ENCODE measurements around the gene RBX1.
A peak's percentile ranks its signal among the peaks of the same experiment; 100 is the strongest.
"Not testable (repeated sequence)": the region's sequence is repeated elsewhere in the genome, so short reads cannot be mapped to it uniquely, and the experiment has no call there.

Gene RBX1

GRCh38 chr22:40979871-40980270 is 28.7 kb downstream of the RBX1 start:
- no peak overlapping the region for H3K4me2 ChIP-seq
- no peaks in the 10 kb centered on the region for H3K27me3 ChIP-seq
- H3K9me3 ChIP-seq (replicated peaks in 1 of 11), result no peaks in the 10 kb centered on the region
- H3K4me3 ChIP-seq, result no peak overlapping the region
- H3K27ac ChIP-seq, result no peak overlapping the region
- no peaks in the 10 kb centered on the region for H4K20me1 ChIP-seq
- no peak overlapping the region for H3K9ac ChIP-seq
- TF ChIP-seq Cebpa-rat (IDR thresholded peaks at IDR 0.05), result no peak
- H3K4me1 ChIP-seq, result peaks cover 15 to 18% (median 17%) of the 10 kb centered on the region in 10 experiments
- H3K36me3 ChIP-seq, result no peaks in the 10 kb centered on the region

- no peak for TF ChIP-seq Cebpa-rat (IDR thresholded peaks at IDR 0.05)
- no peaks in the 10 kb centered on the region for H3K9me3 ChIP-seq (replicated peaks in 1 of 11)
- H4K20me1 ChIP-seq, result no peaks in the 10 kb centered on the region
- peaks cover 15 to 18% (median 17%) of the 10 kb centered on the region in 10 experiments for H3K4me1 ChIP-seq
- peak overlapping the region; percentile 46 to 91 (median 66) for H3K4me2 ChIP-seq
- H3K9ac ChIP-seq, result peak overlapping the region in 6 of 11 experiments; percentile 8 to 53 (median 44); a peak in 8 of 22 replicates
- H3K4me3 ChIP-seq, result no peak overlapping the region; a peak in 1 of 20 replicates
- H3K27ac ChIP-seq, result peak overlapping the region in 2 of 11 experiments; percentile 40; a peak in 2 of 22 replicates
- H3K27me3 ChIP-seq, result no peaks in the 10 kb centered on the region
- no peaks in the 10 kb centered on the region for H3K36me3 ChIP-seq
Observed at GRCh38 chr22:40982482-40983385, 31.6 kb downstream of the RBX1 start.

- Histone ChIP-seq H3K27ac (no peak overlapping the region), H4K20me1 (no peaks in the 10 kb centered on the region), H3K4me1 (no peaks in the 10 kb centered on the region), H3K27me3 (no peaks in the 10 kb centered on the region), H3K9ac (no peak overlapping the region), H3K4me3 (no peak overlapping the region), H3K4me2 (no peak overlapping the region), H3K36me3 (no peaks in the 10 kb centered on the region), H3K9me3 (replicated peaks in 1 of 11) (no peaks in the 10 kb centered on the region)
- TF ChIP-seq Cebpa-rat (IDR thresholded peaks at IDR 0.05), result no peak
Observed at GRCh38 chr22:40991298-40991697, 40.1 kb downstream of the RBX1 start.

GRCh38 chr22:40995821-40996220 is 44.6 kb downstream of the RBX1 start:
- no peaks in the 10 kb centered on the region for H3K27me3 ChIP-seq
- no peaks in the 10 kb centered on the region for H3K4me1 ChIP-seq
- H4K20me1 ChIP-seq, result no peaks in the 10 kb centered on the region
- H3K36me3 ChIP-seq, result no peaks in the 10 kb centered on the region
- H3K9me3 ChIP-seq (replicated peaks in 1 of 11), result no peaks in the 10 kb centered on the region
- H3K27ac ChIP-seq, result no peak overlapping the region
- no peak overlapping the region for H3K4me3 ChIP-seq
- no peak overlapping the region for H3K4me2 ChIP-seq
- no peak for TF ChIP-seq Cebpa-rat (IDR thresholded peaks at IDR 0.05)
- H3K9ac ChIP-seq, result no peak overlapping the region

- H3K4me2 ChIP-seq, result no peak overlapping the region
- H3K9ac ChIP-seq, result no peak overlapping the region
- no peaks in the 10 kb centered on the region for H3K27me3 ChIP-seq
- no peak for TF ChIP-seq Cebpa-rat (IDR thresholded peaks at IDR 0.05)
- H3K36me3 ChIP-seq, result no peaks in the 10 kb centered on the region
- H4K20me1 ChIP-seq, result no peaks in the 10 kb centered on the region
- H3K4me3 ChIP-seq, result no peak overlapping the region
- no peaks in the 10 kb centered on the region for H3K4me1 ChIP-seq
- no peak overlapping the region for H3K27ac ChIP-seq
- no peaks in the 10 kb centered on the region for H3K9me3 ChIP-seq (replicated peaks in 1 of 11)
Observed at GRCh38 chr22:40997520-40997919, 46.3 kb downstream of the RBX1 start.

GRCh38 chr22:41000040-41000565 is 48.9 kb downstream of the RBX1 start:
- TF ChIP-seq Cebpa-rat (IDR thresholded peaks at IDR 0.05), result no peak
- H3K9ac ChIP-seq, result no peak overlapping the region
- no peaks in the 10 kb centered on the region for H3K27me3 ChIP-seq
- H4K20me1 ChIP-seq, result no peaks in the 10 kb centered on the region
- H3K9me3 ChIP-seq (replicated peaks in 1 of 11), result no peaks in the 10 kb centered on the region
- H3K4me2 ChIP-seq, result no peak overlapping the region
- no peak overlapping the region for H3K27ac ChIP-seq
- H3K4me1 ChIP-seq, result no peaks in the 10 kb centered on the region
- no peak overlapping the region for H3K4me3 ChIP-seq
- no peaks in the 10 kb centered on the region for H3K36me3 ChIP-seq

GRCh38 chr22:41000941-41001721 is 50.0 kb downstream of the RBX1 start:
- H3K27me3 ChIP-seq, result no peaks in the 10 kb centered on the region
- TF ChIP-seq Cebpa-rat (IDR thresholded peaks at IDR 0.05), result no peak
- H3K4me2 ChIP-seq, result no peak overlapping the region
- H3K36me3 ChIP-seq, result no peaks in the 10 kb centered on the region
- no peak overlapping the region for H3K4me3 ChIP-seq
- H3K9ac ChIP-seq, result no peak overlapping the region
- no peaks in the 10 kb centered on the region for H3K9me3 ChIP-seq (replicated peaks in 1 of 11)
- no peaks in the 10 kb centered on the region for H4K20me1 ChIP-seq
- no peaks in the 10 kb centered on the region for H3K4me1 ChIP-seq
- H3K27ac ChIP-seq, result no peak overlapping the region

- no peak for TF ChIP-seq Cebpa-rat (IDR thresholded peaks at IDR 0.05)
- Histone ChIP-seq H3K27me3 (no peaks in the 10 kb centered on the region), H3K4me1 (no peaks in the 10 kb centered on the region), H3K9ac (no peak overlapping the region), H3K9me3 (replicated peaks in 1 of 11) (no peaks in the 10 kb centered on the region), H3K27ac (no peak overlapping the region), H3K4me2 (no peak overlapping the region), H4K20me1 (no peaks in the 10 kb centered on the region), H3K4me3 (no peak overlapping the region), H3K36me3 (no peaks in the 10 kb centered on the region)
Observed at GRCh38 chr22:41001722-41002122, 50.5 kb downstream of the RBX1 start.

GRCh38 chr22:41002386-41002785 is 51.2 kb downstream of the RBX1 start:
- not testable (repeated sequence) for H3K27me3 ChIP-seq; H3K9ac ChIP-seq; H3K4me2 ChIP-seq; H3K27ac ChIP-seq; H3K9me3 ChIP-seq (replicated peaks in 1 of 11); H3K4me3 ChIP-seq; H3K4me1 ChIP-seq; H4K20me1 ChIP-seq; H3K36me3 ChIP-seq
